ENCODE data around the gene FGD4. TPM values are rescaled to one million over a fixed set of nuclear protein-coding genes. Genes with fewer than 3 reads are reported as not detected.

The FGD4 gene
- total RNA-seq, 2 experiments from 2014 or later, result 0.25 to 0.34 TPM

- no peak overlapping the region for H3K4me3 ChIP-seq (ENCODE audit: low read length)
- TF ChIP-seq, protein P1, sequence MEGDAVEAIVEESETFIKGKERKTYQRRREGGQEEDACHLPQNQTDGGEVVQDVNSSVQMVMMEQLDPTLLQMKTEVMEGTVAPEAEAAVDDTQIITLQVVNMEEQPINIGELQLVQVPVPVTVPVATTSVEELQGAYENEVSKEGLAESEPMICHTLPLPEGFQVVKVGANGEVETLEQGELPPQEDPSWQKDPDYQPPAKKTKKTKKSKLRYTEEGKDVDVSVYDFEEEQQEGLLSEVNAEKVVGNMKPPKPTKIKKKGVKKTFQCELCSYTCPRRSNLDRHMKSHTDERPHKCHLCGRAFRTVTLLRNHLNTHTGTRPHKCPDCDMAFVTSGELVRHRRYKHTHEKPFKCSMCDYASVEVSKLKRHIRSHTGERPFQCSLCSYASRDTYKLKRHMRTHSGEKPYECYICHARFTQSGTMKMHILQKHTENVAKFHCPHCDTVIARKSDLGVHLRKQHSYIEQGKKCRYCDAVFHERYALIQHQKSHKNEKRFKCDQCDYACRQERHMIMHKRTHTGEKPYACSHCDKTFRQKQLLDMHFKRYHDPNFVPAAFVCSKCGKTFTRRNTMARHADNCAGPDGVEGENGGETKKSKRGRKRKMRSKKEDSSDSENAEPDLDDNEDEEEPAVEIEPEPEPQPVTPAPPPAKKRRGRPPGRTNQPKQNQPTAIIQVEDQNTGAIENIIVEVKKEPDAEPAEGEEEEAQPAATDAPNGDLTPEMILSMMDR (IDR thresholded peaks at IDR 0.05), result no peak
- ATAC-seq (ENCODE audit: poor library complexity) (no peak), DNase-seq (no peak)
- ChIA-PET POLR2A (no interaction called here), CTCF (no interaction called here)
- intact Hi-C loops (cut with DNase I, micrococcal nuclease), result no loop called here
- Mint-ChIP-seq H3K27me3 (no peaks in the 10 kb centered on the region), H3K4me1 (ENCODE audit: low read depth) (no peaks in the 10 kb centered on the region), H3K9me3 (no peaks in the 10 kb centered on the region), H3K36me3 (ENCODE audit: low read depth) (no peaks in the 10 kb centered on the region), H3K4me3 (no peak overlapping the region), H3K27ac (no peak overlapping the region)
- no peaks in the 10 kb centered on the region for H3K9me3 ChIP-seq (ENCODE audit: control insufficient read depth in 1 of 2, insufficient read depth in 1 of 2, low read length in 2 of 2)
- H3K36me3 ChIP-seq (ENCODE audit: insufficient read depth, low read length), result no peaks in the 10 kb centered on the region
- no peaks in the 10 kb centered on the region for H3K27me3 ChIP-seq (ENCODE audit: control insufficient read depth in 1 of 2, insufficient read depth in 2 of 2, low read length in 2 of 2)
- H3K27ac ChIP-seq (ENCODE audit: low read depth in 1 of 2, low read length in 2 of 2), result no peak overlapping the region
- no peaks in the 10 kb centered on the region for H3K4me1 ChIP-seq (ENCODE audit: insufficient read depth, low read length)
These were observed 21.9 kb upstream of the FGD4 start for GRCh38 chr12:32377344-32378055.

DNA sequence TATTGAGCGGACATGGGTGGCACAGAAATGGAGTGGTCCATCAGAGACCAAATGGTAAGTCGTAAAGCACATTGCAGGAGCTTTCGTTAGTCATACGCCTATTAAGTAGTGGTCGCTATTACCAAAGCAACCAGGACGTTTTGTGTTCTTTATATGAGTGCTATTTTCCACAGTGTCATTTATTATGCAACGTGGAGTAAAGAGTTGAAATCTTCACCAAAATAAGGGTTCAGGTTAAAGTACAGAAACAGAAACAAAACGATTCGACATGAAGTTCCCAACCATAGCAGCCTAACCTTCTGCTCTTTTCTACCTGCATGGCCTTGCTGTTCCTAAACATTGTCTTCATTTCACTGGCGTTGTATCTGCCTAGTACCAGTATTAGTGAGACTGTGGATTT, 20.1 kb upstream of the FGD4 start:
- Mint-ChIP-seq H3K4me3 (no peak overlapping the region), H3K9me3 (no peaks in the 10 kb centered on the region), H3K27me3 (no peaks in the 10 kb centered on the region), H3K36me3 (ENCODE audit: low read depth) (no peaks in the 10 kb centered on the region), H3K4me1 (ENCODE audit: low read depth) (no peaks in the 10 kb centered on the region), H3K27ac (no peak overlapping the region)
- H3K4me1 ChIP-seq (ENCODE audit: insufficient read depth, low read length), result no peaks in the 10 kb centered on the region
- ATAC-seq (ENCODE audit: poor library complexity), result no peak
- TF ChIP-seq, protein P1 (IDR thresholded peaks at IDR 0.05), result no peak
- H3K27ac ChIP-seq (ENCODE audit: low read depth in 1 of 2, low read length in 2 of 2), result no peak overlapping the region
- no peaks in the 10 kb centered on the region for H3K36me3 ChIP-seq (ENCODE audit: insufficient read depth, low read length)
- intact Hi-C loops (cut with DNase I, micrococcal nuclease), result no loop called here
- ChIA-PET POLR2A (no interaction called here), CTCF (no interaction called here)
- H3K4me3 ChIP-seq (ENCODE audit: low read length), result no peak overlapping the region
- H3K9me3 ChIP-seq (ENCODE audit: control insufficient read depth in 1 of 2, insufficient read depth in 1 of 2, low read length in 2 of 2), result no peaks in the 10 kb centered on the region
- no peaks in the 10 kb centered on the region for H3K27me3 ChIP-seq (ENCODE audit: control insufficient read depth in 1 of 2, insufficient read depth in 2 of 2, low read length in 2 of 2)
- no peak for DNase-seq

DNA sequence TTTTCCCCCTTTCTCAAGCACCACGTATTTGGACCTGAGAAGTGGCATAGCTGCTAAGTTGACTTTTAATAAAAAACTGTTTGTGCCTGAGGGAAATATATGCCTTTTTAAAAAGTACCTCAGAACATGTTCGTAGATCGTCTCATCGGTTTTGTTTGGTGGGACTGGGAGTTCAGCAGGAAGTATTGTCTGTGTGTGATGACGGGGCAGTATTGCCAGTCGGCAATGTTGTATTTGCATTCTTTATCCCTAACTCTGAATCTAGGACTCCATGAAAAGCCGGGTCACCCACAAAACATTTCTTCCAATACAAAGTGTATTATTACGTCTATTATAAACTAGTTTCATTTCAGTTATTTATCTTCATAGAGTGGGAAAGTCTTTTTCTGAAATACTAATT, 19.7 kb upstream of the FGD4 start:
- ATAC-seq (ENCODE audit: poor library complexity) (no peak), DNase-seq (no peak)
- no peak overlapping the region for H3K27ac Mint-ChIP-seq
- Histone ChIP-seq H3K4me3 (ENCODE audit: low read length) (no peak overlapping the region), H3K9me3 (ENCODE audit: control insufficient read depth in 1 of 2, insufficient read depth in 1 of 2, low read length in 2 of 2) (no peaks in the 10 kb centered on the region), H3K36me3 (ENCODE audit: insufficient read depth, low read length) (no peaks in the 10 kb centered on the region), H3K27ac (ENCODE audit: low read depth in 1 of 2, low read length in 2 of 2) (no peak overlapping the region), H3K27me3 (ENCODE audit: control insufficient read depth in 1 of 2, insufficient read depth in 2 of 2, low read length in 2 of 2) (no peaks in the 10 kb centered on the region), H3K4me1 (ENCODE audit: insufficient read depth, low read length) (no peaks in the 10 kb centered on the region)
- H3K36me3 Mint-ChIP-seq (ENCODE audit: low read depth), result no peaks in the 10 kb centered on the region
- TF ChIP-seq, protein P1 (IDR thresholded peaks at IDR 0.05), result no peak
- no peaks in the 10 kb centered on the region for H3K9me3 Mint-ChIP-seq
- ChIA-PET CTCF (no interaction called here), POLR2A (no interaction called here)
- intact Hi-C loops (cut with DNase I, micrococcal nuclease), result no loop called here
- no peaks in the 10 kb centered on the region for H3K27me3 Mint-ChIP-seq
- no peak overlapping the region for H3K4me3 Mint-ChIP-seq
- no peaks in the 10 kb centered on the region for H3K4me1 Mint-ChIP-seq (ENCODE audit: low read depth)
